ENCODE results near the gene ALDH1A2. TPM values are rescaled to one million over a fixed set of nuclear protein-coding genes. Genes with fewer than 3 reads are reported as not detected.

Gene ALDH1A2
- polyA plus RNA-seq, 3 donors, result 0.41 to 5.1 (median 3.4) TPM

DNA sequence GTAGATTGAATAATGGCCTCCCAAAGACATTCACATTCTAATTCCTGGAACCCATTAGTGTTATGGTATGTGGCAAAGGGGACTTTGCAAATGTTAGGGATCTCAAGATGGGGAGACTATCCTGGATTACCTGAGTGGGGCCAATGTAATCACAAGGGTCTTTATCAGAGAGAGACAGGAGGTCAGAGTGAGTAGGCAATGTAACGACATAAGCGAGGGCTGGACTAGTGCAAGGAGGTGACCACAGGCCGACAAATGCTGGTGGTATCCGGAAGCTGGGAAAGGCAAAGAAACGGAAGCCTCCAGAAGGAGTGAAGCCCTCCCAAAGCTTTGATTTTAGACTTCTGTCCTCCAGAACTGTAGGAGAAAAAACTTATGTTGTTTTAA lies 46.2 kb upstream of the ALDH1A2 start:
- intact Hi-C loops (cut with micrococcal nuclease), result no loop called here
- no peak overlapping the region for H3K27ac ChIP-seq (ENCODE audit: low read depth in 1 of 2, low read length in 2 of 2)
- no peaks in the 10 kb centered on the region for H3K9me3 ChIP-seq (replicated peaks in 1 of 2; ENCODE audit: control insufficient read depth in 1 of 2, insufficient read depth in 1 of 2, low read length in 2 of 2)
- peaks cover 0 to 2% (median 0%) of the 10 kb centered on the region in 7 donors for H3K9me3 Mint-ChIP-seq
- H2AFZ ChIP-seq (ENCODE audit: insufficient read depth, low read depth, low read length, poor library complexity, severe bottlenecking), result no peak overlapping the region
- H3K27me3 Mint-ChIP-seq (ENCODE audit: low read depth in 3 of 3), result peaks cover 0 to 4% (median 3%) of the 10 kb centered on the region in 3 donors
- no peaks in the 10 kb centered on the region for H3K79me2 ChIP-seq (ENCODE audit: insufficient read depth, low read length)
- TF ChIP-seq, protein P1, sequence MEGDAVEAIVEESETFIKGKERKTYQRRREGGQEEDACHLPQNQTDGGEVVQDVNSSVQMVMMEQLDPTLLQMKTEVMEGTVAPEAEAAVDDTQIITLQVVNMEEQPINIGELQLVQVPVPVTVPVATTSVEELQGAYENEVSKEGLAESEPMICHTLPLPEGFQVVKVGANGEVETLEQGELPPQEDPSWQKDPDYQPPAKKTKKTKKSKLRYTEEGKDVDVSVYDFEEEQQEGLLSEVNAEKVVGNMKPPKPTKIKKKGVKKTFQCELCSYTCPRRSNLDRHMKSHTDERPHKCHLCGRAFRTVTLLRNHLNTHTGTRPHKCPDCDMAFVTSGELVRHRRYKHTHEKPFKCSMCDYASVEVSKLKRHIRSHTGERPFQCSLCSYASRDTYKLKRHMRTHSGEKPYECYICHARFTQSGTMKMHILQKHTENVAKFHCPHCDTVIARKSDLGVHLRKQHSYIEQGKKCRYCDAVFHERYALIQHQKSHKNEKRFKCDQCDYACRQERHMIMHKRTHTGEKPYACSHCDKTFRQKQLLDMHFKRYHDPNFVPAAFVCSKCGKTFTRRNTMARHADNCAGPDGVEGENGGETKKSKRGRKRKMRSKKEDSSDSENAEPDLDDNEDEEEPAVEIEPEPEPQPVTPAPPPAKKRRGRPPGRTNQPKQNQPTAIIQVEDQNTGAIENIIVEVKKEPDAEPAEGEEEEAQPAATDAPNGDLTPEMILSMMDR (IDR thresholded peaks at IDR 0.05), result no peak
- H3K36me3 Mint-ChIP-seq, result no peaks in the 10 kb centered on the region
- H3K36me3 ChIP-seq (replicated peaks in 1 of 2; ENCODE audit: control insufficient read depth in 1 of 2, insufficient read depth in 2 of 2, low read length in 2 of 2), result no peaks in the 10 kb centered on the region
- no peaks in the 10 kb centered on the region for H4K20me1 ChIP-seq (ENCODE audit: insufficient read depth, low read length)
- no peak overlapping the region for H3K4me2 ChIP-seq (replicated peaks; ENCODE audit: extremely low read depth, low read length, poor library complexity, severe bottlenecking)
- no peak overlapping the region for H3K4me3 ChIP-seq (replicated peaks in 1 of 3; ENCODE audit: low read depth in 2 of 3, low read length in 3 of 3)
- H3K4me1 Mint-ChIP-seq, result no peaks in the 10 kb centered on the region
- DNase-seq, result no peak
- H3K9ac ChIP-seq (ENCODE audit: insufficient read depth, low read length, poor library complexity, severe bottlenecking), result no peak overlapping the region
- peaks cover 0 to 5% of the 10 kb centered on the region in 2 donors for H3K27me3 ChIP-seq (ENCODE audit: control insufficient read depth in 2 of 2, insufficient read depth in 2 of 2, low read length in 2 of 2)
- H3K4me1 ChIP-seq (ENCODE audit: control insufficient read depth in 1 of 2, insufficient read depth in 2 of 2, low read length in 2 of 2), result no peaks in the 10 kb centered on the region
- WGBS (ENCODE audit: insufficient coverage), result 95% methylated on average over 4 of the region's 5 CpGs
- H3K4me3 Mint-ChIP-seq, result no peak overlapping the region
- H3K27ac Mint-ChIP-seq, result no peak overlapping the region

DNA sequence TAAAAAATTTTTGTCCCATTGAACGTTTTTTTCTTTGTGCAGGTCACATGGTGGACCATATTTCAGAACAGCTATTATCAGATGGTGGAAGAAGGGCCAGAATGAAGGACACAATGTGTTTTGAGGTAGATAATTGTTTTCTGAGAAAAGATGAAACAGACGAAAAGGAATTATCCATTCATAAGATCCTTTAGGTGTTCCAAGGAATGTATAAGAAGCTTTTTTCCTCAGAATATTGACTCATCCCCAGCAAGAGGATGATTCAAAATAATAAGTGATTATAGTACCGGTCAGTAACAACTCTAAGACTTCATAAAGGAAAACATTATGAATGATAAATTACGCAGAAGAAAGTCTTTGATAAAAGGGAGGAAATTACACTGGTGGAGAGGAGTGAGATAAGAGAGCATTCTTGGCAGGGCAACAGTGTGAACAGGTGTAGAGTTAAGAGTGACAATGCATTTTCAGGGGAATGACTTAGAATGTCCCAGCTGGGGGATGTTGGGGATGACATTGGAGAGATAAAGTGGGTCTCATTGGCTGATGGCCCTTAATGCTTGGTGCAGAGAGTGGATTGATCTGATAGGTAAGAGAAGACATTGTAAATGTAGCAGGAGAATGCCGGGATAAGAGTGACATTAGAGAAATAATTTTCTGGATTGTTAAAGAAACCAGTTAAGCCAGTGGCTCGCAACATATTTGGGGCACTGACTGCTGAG lies 45.6 kb upstream of the ALDH1A2 start:
- Histone ChIP-seq H3K9ac (ENCODE audit: insufficient read depth, low read length, poor library complexity, severe bottlenecking) (no peak overlapping the region), H3K4me2 (replicated peaks; ENCODE audit: extremely low read depth, low read length, poor library complexity, severe bottlenecking) (no peak overlapping the region)

More for the DNA sequence above, 45.6 kb upstream of the ALDH1A2 start:
- H3K27me3 ChIP-seq (ENCODE audit: control insufficient read depth in 2 of 2, insufficient read depth in 2 of 2, low read length in 2 of 2), result peaks cover 0 to 5% of the 10 kb centered on the region in 2 donors
- Mint-ChIP-seq H3K36me3 (no peaks in the 10 kb centered on the region), H3K4me3 (no peak overlapping the region), H3K27me3 (ENCODE audit: low read depth in 3 of 3) (peaks cover 0 to 4% (median 3%) of the 10 kb centered on the region in 3 donors), H3K9me3 (peaks cover 0 to 2% (median 0%) of the 10 kb centered on the region in 7 donors), H3K27ac (no peak overlapping the region), H3K4me1 (no peaks in the 10 kb centered on the region)
- no peak for DNase-seq
- H3K27ac ChIP-seq (ENCODE audit: low read depth in 1 of 2, low read length in 2 of 2), result no peak overlapping the region
- WGBS (ENCODE audit: insufficient coverage), result 94% methylated on average over 3 of the region's 6 CpGs
- H3K79me2 ChIP-seq (ENCODE audit: insufficient read depth, low read length), result no peaks in the 10 kb centered on the region
- H3K4me1 ChIP-seq (ENCODE audit: control insufficient read depth in 1 of 2, insufficient read depth in 2 of 2, low read length in 2 of 2), result no peaks in the 10 kb centered on the region
- TF ChIP-seq, protein P1 (IDR thresholded peaks at IDR 0.05), result no peak
- no peaks in the 10 kb centered on the region for H4K20me1 ChIP-seq (ENCODE audit: insufficient read depth, low read length)
- intact Hi-C loops (cut with micrococcal nuclease), result no loop called here
- H3K9me3 ChIP-seq (replicated peaks in 1 of 2; ENCODE audit: control insufficient read depth in 1 of 2, insufficient read depth in 1 of 2, low read length in 2 of 2), result no peaks in the 10 kb centered on the region
- H3K4me3 ChIP-seq (replicated peaks in 1 of 3; ENCODE audit: low read depth in 2 of 3, low read length in 3 of 3), result no peak overlapping the region
- no peaks in the 10 kb centered on the region for H3K36me3 ChIP-seq (replicated peaks in 1 of 2; ENCODE audit: control insufficient read depth in 1 of 2, insufficient read depth in 2 of 2, low read length in 2 of 2)
- H2AFZ ChIP-seq (ENCODE audit: insufficient read depth, low read depth, low read length, poor library complexity, severe bottlenecking), result no peak overlapping the region

All from CD14-positive monocyte (primary cell).